Large intestine (tissue), 3 donors: Measurements from ENCODE around the gene NES. TPM values are rescaled to one million over a fixed set of nuclear protein-coding genes. Genes with fewer than 3 reads are reported as not detected.
A peak's percentile ranks its signal among the peaks of the same experiment; 100 is the strongest.
"Not testable (repeated sequence)": the region's sequence is repeated elsewhere in the genome, so short reads cannot be mapped to it uniquely, and the experiment has no call there.

Source experiments
- DNase-seq, 2 donors: peaks; one replicate each; pipeline versions ENCODE4 v3.0.0 to v3.0.0-alpha.2; 2013
- H3K27ac ChIP-seq: one replicate; pipeline ENCODE4 v1.5.1; 2013; ENCODE audit warnings: low read length
- H3K27me3 ChIP-seq: 2 replicates; pipeline ENCODE4 v1.6.1; 2013; ENCODE audit warnings: low read length; ENCODE audit not compliant: control insufficient read depth, insufficient read depth
- H3K36me3 ChIP-seq: 2 replicates; pipeline ENCODE4 v1.6.1; 2013; ENCODE audit warnings: low read length; ENCODE audit not compliant: control insufficient read depth, insufficient read depth
- H3K4me1 ChIP-seq: one replicate; pipeline ENCODE4 v1.6.1; 2013; ENCODE audit warnings: low read length; ENCODE audit not compliant: control insufficient read depth, insufficient read depth
- H3K4me3 ChIP-seq: one replicate; pipeline ENCODE4 v1.5.1; 2013; ENCODE audit warnings: low read length
- H3K9me3 ChIP-seq: one replicate; pipeline ENCODE4 v1.6.1; 2013; ENCODE audit warnings: mild to moderate bottlenecking, low read depth, low read length, moderate library complexity; ENCODE audit not compliant: control insufficient read depth
- WGBS: methylation state at CpG from one replicate; pipeline ENCODE4 v1.1.5; 2013; ENCODE audit warnings: low lambda C conversion rate; ENCODE audit not compliant: insufficient coverage; 5-methylcytosine and 5-hydroxymethylcytosine counted together
- polyA plus RNA-seq: library from polyadenylated mRNA; unstranded; fragments of 120-200 nt; gene quantifications from one replicate; pipeline ENCODE4 v1.2.1, GENCODE V29; 2013

NES gene
- polyA plus RNA-seq, 1 donor, result 26.5 TPM

GRCh38 chr1:156638189-156638985, 38.8 kb downstream of the NES start:
- no peak for DNase-seq
- peaks cover 82% of the 10 kb centered on the region for H3K27me3 ChIP-seq
- H3K27ac ChIP-seq, result no peak overlapping the region
- H3K9me3 ChIP-seq, result no peaks in the 10 kb centered on the region
- H3K4me1 ChIP-seq, result peaks cover 18% of the 10 kb centered on the region
- no peak overlapping the region for H3K4me3 ChIP-seq
- WGBS, result no CpG with 5 or more reads among the region's 8 CpGs
- H3K36me3 ChIP-seq, result no peaks in the 10 kb centered on the region

DNA sequence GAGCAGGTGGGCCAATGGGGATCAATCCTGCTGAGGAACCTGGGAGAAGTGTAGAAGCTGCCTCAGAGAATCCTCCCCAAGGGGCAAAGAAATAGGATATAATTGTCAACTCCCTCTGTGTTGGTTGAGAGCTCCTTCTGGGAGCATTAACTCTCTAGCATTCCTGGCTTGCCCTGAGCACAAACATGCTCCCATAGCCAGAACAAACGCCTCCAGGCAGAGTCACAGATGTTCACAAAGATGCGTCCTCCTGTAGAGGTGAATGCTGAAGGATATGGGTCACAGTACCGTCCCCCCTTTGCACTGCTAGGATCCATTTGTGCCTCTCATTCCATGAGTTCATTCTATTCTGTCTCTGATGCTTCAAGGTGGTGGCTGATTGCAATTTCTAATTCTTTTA, 44.9 kb downstream of the NES start:
- no peak for DNase-seq
- Histone ChIP-seq H3K27ac (no peak overlapping the region), H3K4me3 (no peak overlapping the region), H3K27me3 (peaks cover 50% of the 10 kb centered on the region), H3K4me1 (no peaks in the 10 kb centered on the region), H3K36me3 (no peaks in the 10 kb centered on the region), H3K9me3 (no peaks in the 10 kb centered on the region)
- WGBS, result no CpG with 5 or more reads among the region's 3 CpGs

DNA sequence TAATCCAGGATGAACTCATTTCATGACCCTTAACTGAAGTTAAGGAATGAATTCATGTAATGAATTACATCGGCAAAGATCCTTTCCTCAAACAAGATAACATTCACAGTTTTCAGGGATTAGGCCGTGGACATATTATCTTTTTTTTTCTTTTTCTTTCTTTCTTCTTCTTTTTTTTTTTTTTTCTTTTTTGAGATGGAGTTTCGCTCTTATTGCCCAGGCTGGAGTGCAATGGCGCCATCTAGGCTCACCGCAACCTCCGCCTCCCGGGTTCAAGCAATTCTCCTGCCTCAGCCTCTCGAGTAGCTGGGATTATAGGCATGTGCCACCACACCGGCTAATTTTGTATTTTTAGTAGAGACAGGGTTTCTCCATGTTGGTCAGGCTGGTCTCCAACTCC, 46.1 kb downstream of the NES start:
- peaks cover 51% of the 10 kb centered on the region for H3K27me3 ChIP-seq
- H3K4me3 ChIP-seq, H3K9me3 ChIP-seq, H3K27ac ChIP-seq, H3K36me3 ChIP-seq, H3K4me1 ChIP-seq, DNase-seq: not testable (repeated sequence)
- WGBS, result 33% methylated on average over 1 of the region's 9 CpGs

GRCh38 chr1:156629823-156630449, 47.3 kb downstream of the NES start:
- WGBS, result 70% methylated on average over 2 of the region's 8 CpGs
- Histone ChIP-seq H3K27ac (no peak overlapping the region), H3K4me1 (peaks cover 12% of the 10 kb centered on the region), H3K36me3 (no peaks in the 10 kb centered on the region), H3K4me3 (no peak overlapping the region), H3K9me3 (peaks cover 2% of the 10 kb centered on the region), H3K27me3 (peaks cover 56% of the 10 kb centered on the region)
- no peak for DNase-seq

DNA sequence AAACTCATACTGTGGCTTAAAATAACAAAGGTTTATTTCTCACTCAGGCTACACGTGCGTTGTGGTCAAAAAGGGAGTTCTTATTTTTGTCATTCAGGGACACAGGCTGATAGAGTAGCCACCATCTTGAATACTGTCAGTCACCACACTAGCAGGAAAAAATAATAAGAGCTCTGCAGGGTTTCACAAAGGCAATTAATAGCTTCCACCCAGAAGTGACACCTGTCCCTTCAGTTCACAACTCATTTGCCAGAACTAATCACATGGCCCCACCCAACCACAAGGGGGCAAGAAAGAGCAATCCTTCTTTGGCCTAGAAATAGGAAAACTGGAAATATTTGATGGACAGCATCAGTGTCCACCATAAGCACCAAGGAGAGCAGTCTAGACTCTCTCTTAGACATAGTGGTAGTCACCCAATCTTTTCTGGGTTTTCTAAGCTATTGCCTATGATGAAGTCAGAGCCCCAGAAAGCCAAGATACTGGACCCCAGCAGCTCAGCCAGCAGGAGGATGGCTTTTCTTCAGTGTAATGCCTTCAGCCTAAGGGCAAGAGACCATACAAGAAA, 49.8 kb downstream of the NES start:
- DNase-seq, result peak in 1 of 2 donors; percentile 30
- Histone ChIP-seq H3K27ac (no peak overlapping the region), H3K27me3 (peaks cover 61% of the 10 kb centered on the region), H3K4me3 (no peak overlapping the region), H3K36me3 (no peaks in the 10 kb centered on the region), H3K4me1 (peaks cover 20% of the 10 kb centered on the region), H3K9me3 (peaks cover 12% of the 10 kb centered on the region)
- no CpG with 5 or more reads among the region's 2 CpGs for WGBS

DNA sequence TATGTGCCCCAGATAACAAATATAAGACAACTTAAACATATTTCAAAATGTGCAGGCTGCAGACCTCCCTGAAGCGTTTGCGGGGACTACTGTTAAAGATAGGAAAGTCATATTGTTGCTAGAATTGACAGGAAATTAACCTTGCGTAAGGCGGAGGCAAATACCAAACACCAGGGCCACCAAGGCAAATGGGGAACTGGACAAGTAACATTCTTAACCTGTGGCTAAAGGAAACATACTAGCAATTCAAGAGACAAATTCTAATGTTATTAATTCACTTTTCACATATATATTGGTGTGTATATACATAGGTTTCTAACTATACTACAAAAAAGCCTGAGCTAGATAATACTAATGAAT, 51.1 kb downstream of the NES start:
- Histone ChIP-seq H3K4me3 (no peak overlapping the region), H3K9me3 (peaks cover 12% of the 10 kb centered on the region), H3K27ac (no peak overlapping the region), H3K4me1 (peaks cover 20% of the 10 kb centered on the region), H3K36me3 (no peaks in the 10 kb centered on the region), H3K27me3 (peaks cover 61% of the 10 kb centered on the region)
- WGBS, result no CpG with 5 or more reads among the region's 4 CpGs
- no peak for DNase-seq

- H3K27ac ChIP-seq, result no peak overlapping the region
- no peaks in the 10 kb centered on the region for H3K36me3 ChIP-seq
- H3K4me3 ChIP-seq, result no peak overlapping the region
- H3K4me1 ChIP-seq, result peaks cover 20% of the 10 kb centered on the region
- peaks cover 12% of the 10 kb centered on the region for H3K9me3 ChIP-seq
- DNase-seq, result peak; percentile 53 to 80
- H3K27me3 ChIP-seq, result peaks cover 58% of the 10 kb centered on the region
- 0% methylated on average over 4 of the region's 45 CpGs for WGBS
Observed at GRCh38 chr1:156625436-156626078, 51.6 kb downstream of the NES start.

- peaks cover 20% of the 10 kb centered on the region for H3K4me1 ChIP-seq
- peaks cover 12% of the 10 kb centered on the region for H3K9me3 ChIP-seq
- no peaks in the 10 kb centered on the region for H3K36me3 ChIP-seq
- H3K4me3 ChIP-seq, result no peak overlapping the region
- H3K27ac ChIP-seq, result no peak overlapping the region
- peak in 1 of 2 donors; percentile 39 for DNase-seq
- H3K27me3 ChIP-seq, result peaks cover 60% of the 10 kb centered on the region
- WGBS, result no CpG with 5 or more reads among the region's 55 CpGs
Observed at GRCh38 chr1:156624814-156625435, 52.3 kb downstream of the NES start.

GRCh38 chr1:156623946-156624813, 53.0 kb downstream of the NES start:
- peak overlapping the region; percentile 14 for H3K4me3 ChIP-seq
- DNase-seq, result peak in 1 of 2 donors; percentile 72
- no peaks in the 10 kb centered on the region for H3K36me3 ChIP-seq
- H3K27ac ChIP-seq, result no peak overlapping the region
- H3K4me1 ChIP-seq, result peaks cover 20% of the 10 kb centered on the region
- WGBS, result no CpG with 5 or more reads among the region's 87 CpGs
- H3K9me3 ChIP-seq, result peaks cover 12% of the 10 kb centered on the region
- H3K27me3 ChIP-seq, result peaks cover 67% of the 10 kb centered on the region
